Fibroblast of the aortic adventitia (primary cell): Measurements from ENCODE around the gene INHA. TPM values are rescaled to one million over a fixed set of nuclear protein-coding genes. Genes with fewer than 3 reads are reported as not detected.

Source experiments
- DNase-seq: peaks from one replicate; pipeline ENCODE4 v3.0.0-alpha.2; 2010; ENCODE audit warnings: low read depth
- H3K4me3 ChIP-seq: 2 replicates; pipeline ENCODE4 v1.5.1; 2011; ENCODE audit warnings: low read depth, mild to moderate bottlenecking, control low read depth, low read length, moderate library complexity
- CTCF ChIP-seq: IDR thresholded peaks from 2 replicates; pipeline ENCODE4 v1.5.1; 2011; ENCODE audit warnings: mild to moderate bottlenecking, low read length, control low read depth, inconsistent platforms; ENCODE audit not compliant: insufficient read depth
- total RNA-seq: library from RNA; depleted of rRNA; stranded (reverse); fragments of >200 nt; gene quantifications from 2 replicates; pipeline ENCODE4 v1.2.3, GENCODE V29; 2012; ENCODE audit warnings: low replicate concordance

The INHA gene
- total RNA-seq, 1 donor = 0.18 TPM

- no peak overlapping the region for H3K4me3 ChIP-seq
- no peak for DNase-seq
- TF ChIP-seq CTCF = no peak
These were observed 8.7 kb upstream of the INHA start for GRCh38 chr2:219563271-219563928.

DNA sequence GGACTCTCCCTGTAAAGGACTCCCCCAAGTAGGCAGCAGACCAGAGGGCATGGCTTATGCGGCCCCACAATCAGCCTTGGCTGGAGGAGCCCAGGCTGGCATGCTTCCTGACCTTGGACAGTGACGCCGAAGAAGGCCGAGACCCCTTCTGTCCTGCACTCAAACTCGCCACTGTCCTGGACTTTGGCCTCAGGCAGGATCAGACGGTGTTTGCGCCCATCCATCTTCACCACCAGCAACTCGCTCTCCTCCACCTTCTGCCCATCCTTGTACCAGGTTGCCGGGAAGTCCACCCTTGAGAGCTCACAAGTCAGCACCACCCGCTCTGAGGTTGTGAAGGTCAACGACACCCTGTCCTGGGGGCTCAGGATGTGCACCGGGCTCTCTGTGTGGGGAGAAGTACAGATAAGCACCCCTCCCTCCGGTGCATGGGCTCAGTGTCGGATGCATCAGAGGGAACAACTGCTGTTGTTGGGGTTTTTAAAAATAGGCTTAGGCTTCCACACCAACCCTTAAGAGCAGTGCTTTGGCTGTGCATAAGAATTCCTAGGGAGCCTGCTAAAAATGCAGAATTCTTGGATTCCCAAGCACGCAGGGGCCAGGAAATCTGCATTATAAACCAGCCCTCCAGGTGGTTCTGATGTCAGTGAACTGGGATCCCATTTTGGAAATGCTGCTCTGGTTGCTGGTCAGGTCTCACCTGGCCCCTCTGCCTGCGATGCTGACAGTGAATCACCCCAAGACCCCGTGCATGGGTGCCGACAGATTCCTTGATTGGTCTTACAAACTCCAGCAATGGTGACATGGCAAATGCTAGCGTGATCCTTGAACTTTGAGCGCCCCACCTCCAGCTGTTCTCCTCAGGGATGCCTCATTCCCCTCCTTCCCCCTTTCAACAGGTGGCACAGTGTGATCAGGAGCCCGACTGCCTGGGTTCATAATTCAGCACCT, 6.7 kb upstream of the INHA start:
- no peak for TF ChIP-seq CTCF
- H3K4me3 ChIP-seq = no peak overlapping the region
- no peak for DNase-seq

DNA sequence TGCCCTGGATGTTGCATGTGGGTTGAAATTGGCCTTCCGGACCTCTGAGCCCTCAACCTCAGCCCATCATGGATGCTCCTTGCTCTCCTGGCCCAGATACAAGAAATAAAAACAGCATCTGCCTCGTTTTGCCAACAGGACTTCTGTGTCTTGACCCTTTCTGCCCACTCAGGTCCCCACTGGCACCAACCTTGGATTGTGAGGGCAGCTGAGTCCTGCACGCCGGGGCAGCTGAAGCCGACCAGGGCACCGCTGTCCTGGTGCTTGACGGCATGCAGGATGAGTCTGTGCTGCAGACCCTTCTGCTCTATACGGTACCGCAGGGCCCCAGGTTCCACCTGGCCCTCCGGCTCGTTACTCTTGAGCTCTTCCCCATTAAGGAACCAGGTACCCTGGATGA, 5.5 kb upstream of the INHA start:
- H3K4me3 ChIP-seq = no peak overlapping the region
- TF ChIP-seq CTCF = no peak

DNA sequence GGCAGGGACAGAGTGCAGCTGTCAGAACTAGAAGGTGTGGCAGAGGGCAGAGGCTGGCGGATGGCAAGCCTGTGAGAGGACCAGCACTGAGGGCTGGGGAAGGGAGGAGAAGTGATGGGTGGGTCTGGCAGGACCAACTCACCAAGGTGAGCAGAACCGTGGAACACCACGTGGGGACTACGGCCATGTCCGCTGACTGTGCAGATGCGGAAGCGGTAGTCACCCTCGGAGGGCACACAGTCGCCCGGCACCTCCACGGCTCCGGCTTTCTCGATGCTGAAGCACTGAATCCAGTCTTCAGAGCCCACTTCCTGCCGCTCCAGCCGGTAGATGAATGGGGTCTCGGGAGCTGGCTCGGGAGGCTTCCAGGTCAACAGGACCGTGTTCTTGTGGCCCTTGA, 5.0 kb upstream of the INHA start:
- H3K4me3 ChIP-seq = no peak overlapping the region
- TF ChIP-seq CTCF = no peak
- no peak for DNase-seq

More for the DNA sequence above, 5.5 kb upstream of the INHA start:
- DNase-seq = no peak

DNA sequence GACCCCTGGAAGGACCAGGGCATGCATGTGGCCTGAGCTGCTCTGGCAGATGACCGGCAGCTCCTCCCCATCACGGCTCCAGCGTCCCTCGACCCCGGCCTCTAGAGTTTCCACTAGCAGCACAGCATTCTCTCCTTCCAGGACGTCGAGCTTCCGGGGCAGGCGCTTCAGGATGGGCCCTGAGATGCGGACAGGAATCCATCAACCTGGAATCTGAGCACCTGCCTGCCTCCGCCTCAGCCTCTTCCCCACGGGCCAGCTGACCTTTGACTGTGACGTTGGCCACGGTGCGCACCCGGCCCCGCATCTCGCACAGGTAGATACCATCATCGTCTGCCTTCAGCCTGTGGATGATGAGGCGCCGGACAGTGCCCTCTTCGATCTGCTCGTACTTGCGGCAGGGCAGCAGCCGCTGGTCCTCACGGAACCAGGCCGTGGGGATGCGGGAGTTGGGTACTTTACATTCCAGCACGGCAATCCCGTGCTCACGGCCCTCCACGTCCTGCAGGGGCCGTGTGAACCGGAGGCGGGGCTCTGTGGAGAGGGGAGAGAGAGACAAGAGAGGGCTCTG, 4.2 kb upstream of the INHA start:
- no peak overlapping the region for H3K4me3 ChIP-seq
- no peak for TF ChIP-seq CTCF
- DNase-seq = no peak

DNA sequence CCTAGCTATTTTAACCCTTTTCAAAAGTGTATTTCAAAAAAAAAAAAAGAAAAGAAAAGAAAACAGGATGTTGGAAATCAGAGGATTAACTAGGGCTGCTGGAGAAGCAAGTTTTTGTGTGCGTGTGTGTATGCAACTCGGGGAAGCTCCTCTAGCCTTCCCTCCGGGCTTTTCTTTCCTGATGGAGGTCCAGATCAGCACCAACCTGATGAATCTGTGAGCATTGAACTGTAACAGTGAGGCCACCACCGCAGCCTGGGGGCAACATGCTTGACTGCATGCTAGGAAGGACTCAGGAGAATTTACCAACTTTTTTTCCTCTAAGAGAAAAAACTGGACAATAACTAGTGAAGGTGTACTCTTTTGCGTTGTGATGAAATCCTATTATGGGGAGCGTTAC, 3.1 kb upstream of the INHA start:
- TF ChIP-seq CTCF = no peak
- DNase-seq = no peak

More for the DNA sequence above, 3.1 kb upstream of the INHA start:
- H3K4me3 ChIP-seq = no peak overlapping the region
